HEK293 (cell line): ENCODE measurements around the gene RACK1.

Source experiments
- CTCF ChIA-PET: fragments of 350-600 bp; formaldehyde crosslinking; extraction: SDS; loops from one replicate; lab custom pipeline; 2021; ENCODE audit warnings: antibody characterized with exemption; lab: Yijun Ruan, JAX
- POLR2A ChIA-PET: fragments of 300-600 bp; formaldehyde crosslinking; extraction: SDS; loops from one replicate; lab custom pipeline; 2020; ENCODE audit warnings: antibody characterized with exemption, inconsistent platforms; lab: Yijun Ruan, JAX
- H3K27ac ChIP-seq: fragments of 200-500 bp; sonication (Bioruptor generic); 2 replicates; pipeline ENCODE4 v1.5.1; 2014; ENCODE audit warnings: low read depth, low read length, control low read depth, inconsistent platforms; ENCODE audit errors: extremely low read depth
- H3K36me3 ChIP-seq, 2 experiments: fragments of 200-500 bp in 1 of 2; sonication (Bioruptor generic) in 1 of 2; 1 replicate in 1 of 2; 2 replicates in 1 of 2; pipeline ENCODE4 v1.5.1; 2014 to 2017; ENCODE audit warnings: inconsistent platforms in 2 of 2, low read length in 2 of 2; ENCODE audit not compliant: control insufficient read depth in 2 of 2, insufficient read depth in 1 of 2
- H3K4me1 ChIP-seq: fragments of 200-500 bp; sonication (Bioruptor generic); 2 replicates; pipeline ENCODE4 v1.5.1; 2014; ENCODE audit warnings: mild to moderate bottlenecking, low read length, inconsistent platforms; ENCODE audit not compliant: control insufficient read depth, insufficient read depth
- H3K4me3 ChIP-seq: 2 replicates; pipeline ENCODE4 v1.5.1; 2011; ENCODE audit warnings: low read depth, mild to moderate bottlenecking, control low read depth, low read length, moderate library complexity
- H3K9me3 ChIP-seq: fragments of 200-500 bp; sonication (Bioruptor generic); 2 replicates; pipeline ENCODE4 v1.5.1; 2014; ENCODE audit warnings: low read depth, low read length, inconsistent platforms; ENCODE audit not compliant: control insufficient read depth, insufficient read depth
- BCL11B ChIP-seq: fragments of 450-650 bp; formaldehyde crosslinking; IDR thresholded peaks from 2 replicates; pipeline ENCODE4 v1.5.1; 2016; ENCODE audit warnings: low read depth, missing biosample characterization, missing genetic modification characterization
- KLF8 ChIP-seq: fragments of 450-650 bp; formaldehyde crosslinking; IDR thresholded peaks from 2 replicates; pipeline ENCODE4 v1.5.1; 2016; ENCODE audit warnings: missing biosample characterization, missing genetic modification characterization
- ZBTB17 ChIP-seq: fragments of 450-650 bp; formaldehyde crosslinking; IDR thresholded peaks from 2 replicates; pipeline ENCODE4 v1.5.1; 2016; ENCODE audit warnings: missing biosample characterization, missing genetic modification characterization
- ZBTB20 ChIP-seq: fragments of 450-650 bp; formaldehyde crosslinking; IDR thresholded peaks from 2 replicates; pipeline ENCODE4 v1.5.1; 2016; ENCODE audit warnings: missing biosample characterization, missing genetic modification characterization
- ZBTB8A ChIP-seq: fragments of 450-650 bp; formaldehyde crosslinking; IDR thresholded peaks from 2 replicates; pipeline ENCODE4 v1.5.1; 2016; ENCODE audit warnings: missing biosample characterization, missing genetic modification characterization
- ZEB2 ChIP-seq: fragments of 450-650 bp; formaldehyde crosslinking; IDR thresholded peaks from 2 replicates; pipeline ENCODE4 v1.5.1; 2016; ENCODE audit warnings: missing biosample characterization, missing genetic modification characterization
- ZNF2 ChIP-seq: fragments of 450-650 bp; formaldehyde crosslinking; IDR thresholded peaks from 2 replicates; pipeline ENCODE4 v1.5.1; 2016; ENCODE audit warnings: missing biosample characterization, missing genetic modification characterization
- ZNF221 ChIP-seq: fragments of 450-650 bp; formaldehyde crosslinking; IDR thresholded peaks from 2 replicates; pipeline ENCODE4 v1.5.1; 2017; ENCODE audit warnings: missing biosample characterization, missing genetic modification characterization, borderline replicate concordance
- ZNF239 ChIP-seq: fragments of 450-650 bp; formaldehyde crosslinking; IDR thresholded peaks from 2 replicates; pipeline ENCODE4 v1.5.1; 2016; ENCODE audit warnings: missing biosample characterization, missing genetic modification characterization
- ZNF248 ChIP-seq: fragments of 450-650 bp; formaldehyde crosslinking; IDR thresholded peaks from 2 replicates; pipeline ENCODE4 v1.5.1; 2017; ENCODE audit warnings: missing biosample characterization, missing genetic modification characterization
- ZNF266 ChIP-seq: fragments of 450-650 bp; formaldehyde crosslinking; IDR thresholded peaks from 2 replicates; pipeline ENCODE4 v1.5.1; 2016; ENCODE audit warnings: missing biosample characterization, missing genetic modification characterization, low read depth
- ZNF292 ChIP-seq: fragments of 450-650 bp; formaldehyde crosslinking; IDR thresholded peaks from 2 replicates; pipeline ENCODE4 v1.5.1; 2016; ENCODE audit warnings: low read depth, missing biosample characterization, missing genetic modification characterization, borderline replicate concordance
- ZNF302 ChIP-seq: fragments of 450-650 bp; formaldehyde crosslinking; IDR thresholded peaks from 2 replicates; pipeline ENCODE4 v1.5.1; 2016; ENCODE audit warnings: missing biosample characterization, missing genetic modification characterization, low read depth
- ZNF426 ChIP-seq: fragments of 450-650 bp; formaldehyde crosslinking; IDR thresholded peaks from 2 replicates; pipeline ENCODE4 v1.5.1; 2017; ENCODE audit warnings: missing biosample characterization, missing genetic modification characterization, mild to moderate bottlenecking, inconsistent platforms, moderate library complexity
- ZNF580 ChIP-seq: fragments of 450-650 bp; formaldehyde crosslinking; IDR thresholded peaks from 2 replicates; pipeline ENCODE4 v1.5.1; 2016; ENCODE audit warnings: missing biosample characterization, missing genetic modification characterization
- ZNF629 ChIP-seq: fragments of 450-650 bp; formaldehyde crosslinking; IDR thresholded peaks from 2 replicates; pipeline ENCODE4 v1.5.1; 2017; ENCODE audit warnings: missing biosample characterization, missing genetic modification characterization
- ZNF654 ChIP-seq: fragments of 450-650 bp; formaldehyde crosslinking; IDR thresholded peaks from 2 replicates; pipeline ENCODE4 v1.5.1; 2016; ENCODE audit warnings: low read depth, missing biosample characterization, missing genetic modification characterization
- ZNF660 ChIP-seq: fragments of 450-650 bp; IDR thresholded peaks from 2 replicates; pipeline ENCODE4 v1.5.1; 2018; ENCODE audit warnings: missing biosample characterization, mild to moderate bottlenecking, missing genetic modification characterization
- ZNF664 ChIP-seq: fragments of 450-650 bp; formaldehyde crosslinking; IDR thresholded peaks from 2 replicates; pipeline ENCODE4 v1.5.1; 2016; ENCODE audit warnings: missing biosample characterization, missing genetic modification characterization
- ZXDB ChIP-seq: fragments of 450-650 bp; formaldehyde crosslinking; IDR thresholded peaks from 2 replicates; pipeline ENCODE4 v1.5.1; 2016; ENCODE audit warnings: missing biosample characterization, missing genetic modification characterization
- TF ChIP-seq, protein P1 (sequence below): fragments of 450-650 bp; formaldehyde crosslinking; IDR thresholded peaks from 2 replicates; pipeline ENCODE4 v1.5.1; 2016; ENCODE audit warnings: missing biosample characterization, missing genetic modification characterization
- TF ChIP-seq, protein P2 (sequence below): fragments of 450-650 bp; formaldehyde crosslinking; IDR thresholded peaks from 2 replicates; pipeline ENCODE4 v1.5.1; 2016; ENCODE audit warnings: missing biosample characterization, missing genetic modification characterization
- TF ChIP-seq, protein P3 (sequence below): fragments of 450-650 bp; formaldehyde crosslinking; IDR thresholded peaks from 2 replicates; pipeline ENCODE4 v1.5.1; 2016; ENCODE audit warnings: missing biosample characterization, missing genetic modification characterization

The RACK1 gene

DNA sequence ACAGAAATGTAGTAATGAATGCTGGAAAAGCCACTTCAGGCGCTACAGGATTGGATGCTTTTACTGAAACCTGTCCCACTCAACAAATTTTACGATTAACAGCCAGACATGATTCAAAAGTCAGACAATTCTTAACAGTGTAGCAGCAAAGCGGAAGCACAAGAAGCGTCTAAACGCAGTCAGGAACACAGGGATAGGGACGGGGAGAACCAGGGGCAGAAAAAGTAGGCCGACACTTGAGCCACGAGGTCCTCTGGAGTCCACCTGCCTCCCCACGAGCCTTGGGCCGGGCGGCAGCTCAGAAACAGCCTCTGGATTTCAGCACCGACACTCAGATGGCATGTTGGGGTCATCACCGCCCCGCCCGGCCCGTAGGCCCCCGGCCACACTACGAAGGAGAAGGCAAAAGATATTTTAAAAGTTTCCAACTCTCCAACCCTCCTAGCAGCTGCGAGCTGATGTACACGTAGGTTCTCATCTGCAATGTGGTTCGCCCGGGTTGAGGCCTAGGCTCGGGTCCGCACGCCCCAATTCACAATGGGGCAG lies 615 bp downstream of the RACK1 start:
- peak overlapping the region; percentile 98 for H3K4me3 ChIP-seq
- H3K36me3 ChIP-seq, result peaks cover 30 to 59% of the 10 kb centered on the region in 2 experiments
- POLR2A ChIA-PET, result interaction anchor here (1.1 to 4.1 kb wide), 4 partner anchors 9 to 52 kb away, joined by 3 to 39 read pairs (median 8); partner anchors contain the start of gene TRIM41
- H3K4me1 ChIP-seq, result no peaks in the 10 kb centered on the region
- CTCF ChIA-PET, result no interaction called here
- TF ChIP-seq ZNF221 (tag by site-specific recombination) (no peak), ZBTB20 (no peak), BCL11B (0 out of 2 replicates have a peak, but pooled peaks have one; percentile 9), ZNF302 (tag by site-specific recombination) (no peak)
- no peaks in the 10 kb centered on the region for H3K9me3 ChIP-seq
- peak overlapping the region; percentile 99 for H3K27ac ChIP-seq

GRCh38 chr5:181242031-181242451 lies 1.7 kb downstream of the RACK1 start:
- TF ChIP-seq ZNF248 (tag by site-specific recombination) (no peak), ZNF664 (tag by site-specific recombination) (peak; percentile 97), ZNF580 (tag by site-specific recombination) (no peak), ZNF239 (no peak), ZNF654 (tag by site-specific recombination) (no peak), ZNF292 (tag by site-specific recombination) (no peak), ZNF426 (tag by site-specific recombination) (no peak)
- H3K4me3 ChIP-seq, result peak overlapping the region; percentile 98
- no peaks in the 10 kb centered on the region for H3K9me3 ChIP-seq
- ChIA-PET POLR2A (interaction anchor here (0.5 to 4.1 kb wide), 5 partner anchors 16 to 51 kb away, joined by 3 to 39 read pairs (median 4); partner anchors contain the start of gene TRIM41), CTCF (no interaction called here)
- H3K36me3 ChIP-seq, result peaks cover 34 to 65% of the 10 kb centered on the region in 2 experiments
- no peaks in the 10 kb centered on the region for H3K4me1 ChIP-seq
- H3K27ac ChIP-seq, result peak overlapping the region; percentile 99

- Histone ChIP-seq H3K36me3 (peaks cover 40 to 70% of the 10 kb centered on the region in 2 experiments), H3K4me1 (no peaks in the 10 kb centered on the region), H3K9me3 (no peaks in the 10 kb centered on the region), H3K27ac (peak overlapping the region; percentile 99), H3K4me3 (peak overlapping the region; percentile 98)
- ChIA-PET POLR2A (interaction anchor here (0.5 to 4.1 kb wide), 3 partner anchors 16 to 21 kb away, joined by 3 to 39 read pairs (median 4); partner anchors contain the start of gene TRIM41), CTCF (no interaction called here)
- TF ChIP-seq ZXDB (tag by site-specific recombination) (0 out of 2 replicates have a peak, but pooled peaks have one; percentile 11), ZNF2 (tag by site-specific recombination) (peak; percentile 62; the same call in 1 of the 2 replicates), ZNF660 (tag by site-specific recombination) (peak; percentile 18; the same call in 1 of the 2 replicates), ZBTB8A (peak; percentile 71), KLF8 (tag by site-specific recombination) (peak; percentile 8), ZBTB17 (tag by site-specific recombination) (peak; percentile 70), ZNF266 (tag by site-specific recombination) (no peak), ZNF629 (tag by site-specific recombination) (peak; percentile 63), ZEB2 (tag by site-specific recombination) (peak; percentile 82)
- TF ChIP-seq, protein P1, sequence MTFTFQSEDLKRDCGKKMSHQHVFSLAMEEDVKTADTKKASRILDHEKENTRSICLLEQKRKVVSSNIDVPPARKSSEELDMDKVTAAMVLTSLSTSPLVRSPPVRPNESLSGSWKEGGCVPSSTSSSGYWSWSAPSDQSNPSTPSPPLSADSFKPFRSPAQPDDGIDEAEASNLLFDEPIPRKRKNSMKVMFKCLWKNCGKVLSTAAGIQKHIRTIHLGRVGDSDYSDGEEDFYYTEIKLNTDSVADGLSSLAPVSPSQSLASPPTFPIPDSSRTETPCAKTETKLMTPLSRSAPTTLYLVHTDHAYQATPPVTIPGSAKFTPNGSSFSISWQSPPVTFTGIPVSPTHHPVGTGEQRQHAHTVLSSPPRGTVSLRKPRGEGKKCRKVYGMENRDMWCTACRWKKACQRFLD (tag by site-specific recombination), result no peak
- TF ChIP-seq, protein P2, sequence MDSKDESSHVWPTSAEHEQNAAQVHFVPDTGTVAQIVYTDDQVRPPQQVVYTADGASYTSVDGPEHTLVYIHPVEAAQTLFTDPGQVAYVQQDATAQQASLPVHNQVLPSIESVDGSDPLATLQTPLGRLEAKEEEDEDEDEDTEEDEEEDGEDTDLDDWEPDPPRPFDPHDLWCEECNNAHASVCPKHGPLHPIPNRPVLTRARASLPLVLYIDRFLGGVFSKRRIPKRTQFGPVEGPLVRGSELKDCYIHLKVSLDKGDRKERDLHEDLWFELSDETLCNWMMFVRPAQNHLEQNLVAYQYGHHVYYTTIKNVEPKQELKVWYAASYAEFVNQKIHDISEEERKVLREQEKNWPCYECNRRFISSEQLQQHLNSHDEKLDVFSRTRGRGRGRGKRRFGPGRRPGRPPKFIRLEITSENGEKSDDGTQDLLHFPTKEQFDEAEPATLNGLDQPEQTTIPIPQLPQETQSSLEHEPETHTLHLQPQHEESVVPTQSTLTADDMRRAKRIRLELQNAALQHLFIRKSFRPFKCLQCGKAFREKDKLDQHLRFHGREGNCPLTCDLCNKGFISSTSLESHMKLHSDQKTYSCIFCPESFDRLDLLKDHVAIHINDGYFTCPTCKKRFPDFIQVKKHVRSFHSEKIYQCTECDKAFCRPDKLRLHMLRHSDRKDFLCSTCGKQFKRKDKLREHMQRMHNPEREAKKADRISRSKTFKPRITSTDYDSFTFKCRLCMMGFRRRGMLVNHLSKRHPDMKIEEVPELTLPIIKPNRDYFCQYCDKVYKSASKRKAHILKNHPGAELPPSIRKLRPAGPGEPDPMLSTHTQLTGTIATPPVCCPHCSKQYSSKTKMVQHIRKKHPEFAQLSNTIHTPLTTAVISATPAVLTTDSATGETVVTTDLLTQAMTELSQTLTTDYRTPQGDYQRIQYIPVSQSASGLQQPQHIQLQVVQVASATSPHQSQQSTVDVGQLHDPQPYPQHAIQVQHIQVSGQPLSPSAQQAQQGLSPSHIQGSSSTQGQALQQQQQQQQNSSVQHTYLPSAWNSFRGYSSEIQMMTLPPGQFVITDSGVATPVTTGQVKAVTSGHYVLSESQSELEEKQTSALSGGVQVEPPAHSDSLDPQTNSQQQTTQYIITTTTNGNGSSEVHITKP (tag by site-specific recombination), result peak; percentile 98
- TF ChIP-seq, protein P3, sequence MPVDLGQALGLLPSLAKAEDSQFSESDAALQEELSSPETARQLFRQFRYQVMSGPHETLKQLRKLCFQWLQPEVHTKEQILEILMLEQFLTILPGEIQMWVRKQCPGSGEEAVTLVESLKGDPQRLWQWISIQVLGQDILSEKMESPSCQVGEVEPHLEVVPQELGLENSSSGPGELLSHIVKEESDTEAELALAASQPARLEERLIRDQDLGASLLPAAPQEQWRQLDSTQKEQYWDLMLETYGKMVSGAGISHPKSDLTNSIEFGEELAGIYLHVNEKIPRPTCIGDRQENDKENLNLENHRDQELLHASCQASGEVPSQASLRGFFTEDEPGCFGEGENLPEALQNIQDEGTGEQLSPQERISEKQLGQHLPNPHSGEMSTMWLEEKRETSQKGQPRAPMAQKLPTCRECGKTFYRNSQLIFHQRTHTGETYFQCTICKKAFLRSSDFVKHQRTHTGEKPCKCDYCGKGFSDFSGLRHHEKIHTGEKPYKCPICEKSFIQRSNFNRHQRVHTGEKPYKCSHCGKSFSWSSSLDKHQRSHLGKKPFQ (tag by site-specific recombination), result no peak
Measured at GRCh38 chr5:181241393-181241975, 2.2 kb downstream of the RACK1 start.
